NCI-H1930 (cell line): ENCODE measurements around the gene HMCN1.

Experiments used
- DNase-seq, 2 experiments: peaks; one replicate each; lab custom pipeline; 2025; lab: John Stamatoyannopoulos, UW

HMCN1 gene

DNA sequence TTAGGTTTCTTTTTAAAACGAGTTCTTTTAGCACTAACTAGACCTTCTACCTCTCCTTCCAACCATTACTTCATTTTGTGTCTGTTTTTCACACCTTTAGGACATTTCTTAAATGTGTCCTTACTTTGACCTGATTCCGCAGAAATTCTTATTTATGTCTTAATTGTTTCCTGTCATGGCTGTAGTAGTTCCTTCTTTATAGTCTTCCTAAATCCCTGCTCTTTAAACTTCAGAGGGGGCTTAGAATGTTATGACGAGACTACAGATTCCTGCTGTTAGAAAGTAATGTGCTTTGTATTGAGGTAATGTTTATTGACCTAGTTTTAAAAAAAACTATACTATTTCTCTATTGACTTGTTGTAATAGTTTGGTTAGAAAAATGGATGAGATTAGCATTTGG lies 70.4 kb downstream of the HMCN1 start:
- DNase-seq: no peak

DNA sequence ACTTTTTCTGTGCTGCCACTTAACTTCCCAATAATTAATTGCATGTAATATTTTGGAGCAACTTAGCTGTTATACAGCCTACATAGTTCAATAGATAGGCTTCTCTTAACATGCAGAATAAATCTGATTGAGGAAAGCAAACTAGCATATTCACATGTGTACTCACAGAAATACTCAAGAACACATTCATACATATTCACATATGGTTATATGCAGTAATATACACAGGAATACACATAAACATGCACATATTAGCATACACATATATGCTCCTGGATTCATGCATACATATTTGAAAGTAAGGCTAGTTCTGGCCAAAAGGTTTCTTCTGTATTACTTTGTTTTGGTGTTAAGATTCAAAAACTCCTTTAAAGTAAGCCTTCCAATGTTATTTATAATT lies 73.1 kb downstream of the HMCN1 start:
- DNase-seq: no peak

DNA sequence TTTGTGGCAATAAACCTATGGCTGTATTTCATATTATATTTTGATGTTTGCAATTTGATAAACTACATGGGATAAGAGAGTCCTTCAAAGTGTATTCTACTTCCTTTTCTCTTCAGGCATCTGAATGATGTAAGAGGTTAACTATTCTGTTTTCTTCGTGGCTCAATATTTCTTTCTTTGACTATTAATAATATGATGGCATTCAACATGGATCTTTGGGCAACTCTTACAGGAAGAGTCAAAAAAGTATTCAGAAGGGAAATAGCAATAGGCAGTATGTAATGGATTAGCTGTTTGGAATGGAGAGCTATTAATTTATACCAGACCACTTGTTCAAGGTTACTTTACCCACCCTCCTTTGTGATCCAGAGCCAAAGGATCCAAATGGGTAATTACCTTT lies 74.4 kb downstream of the HMCN1 start:
- DNase-seq: no peak

DNA sequence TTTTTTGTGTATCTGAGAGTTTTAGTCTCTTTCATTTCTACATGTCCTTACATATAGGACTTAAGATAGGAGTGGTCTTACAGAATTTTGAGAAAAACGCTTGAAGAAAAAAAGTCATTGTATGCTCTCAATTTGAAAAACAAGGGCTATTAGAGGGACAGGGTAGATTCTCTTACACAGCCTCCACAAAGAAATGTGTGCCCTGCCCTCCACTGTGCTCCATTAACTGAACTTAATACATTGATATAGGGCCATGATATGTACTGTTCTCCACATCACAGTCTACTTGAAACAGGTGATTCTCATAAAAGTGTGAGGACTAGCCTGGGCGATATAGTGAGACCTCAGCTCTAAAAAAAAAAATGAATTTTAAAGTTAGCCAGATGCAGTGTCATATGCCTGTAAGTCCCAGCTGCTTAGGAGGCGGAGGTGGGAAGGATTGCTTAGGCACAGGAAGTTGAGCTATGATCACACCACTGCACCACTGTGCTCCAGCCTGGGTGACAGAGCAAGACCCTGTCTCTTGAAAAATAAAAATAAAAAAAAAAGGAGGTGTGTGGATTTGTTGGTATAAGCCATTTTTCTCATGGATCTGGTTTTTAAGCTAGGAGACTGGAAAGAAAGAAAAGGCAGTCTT lies 77.0 kb downstream of the HMCN1 start:
- no peak for DNase-seq

DNA sequence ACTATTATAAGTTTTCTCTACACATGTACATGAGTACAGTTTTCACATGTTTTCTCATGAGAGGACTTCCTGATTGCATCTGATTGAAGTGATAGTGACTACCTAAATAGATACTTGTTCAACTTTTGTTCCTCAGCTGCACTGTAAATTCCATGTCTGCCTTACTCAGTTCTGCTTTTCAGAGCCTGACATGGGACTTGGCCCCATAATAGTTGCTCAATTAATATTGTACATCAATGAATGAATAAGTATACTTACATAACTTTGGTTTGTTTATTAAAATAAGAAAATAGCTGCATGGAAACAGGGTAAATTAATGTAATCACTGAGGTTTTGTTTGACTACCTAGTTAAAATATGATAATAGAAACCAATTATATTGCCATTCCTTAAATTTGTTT lies 78.7 kb downstream of the HMCN1 start:
- DNase-seq: no peak

DNA sequence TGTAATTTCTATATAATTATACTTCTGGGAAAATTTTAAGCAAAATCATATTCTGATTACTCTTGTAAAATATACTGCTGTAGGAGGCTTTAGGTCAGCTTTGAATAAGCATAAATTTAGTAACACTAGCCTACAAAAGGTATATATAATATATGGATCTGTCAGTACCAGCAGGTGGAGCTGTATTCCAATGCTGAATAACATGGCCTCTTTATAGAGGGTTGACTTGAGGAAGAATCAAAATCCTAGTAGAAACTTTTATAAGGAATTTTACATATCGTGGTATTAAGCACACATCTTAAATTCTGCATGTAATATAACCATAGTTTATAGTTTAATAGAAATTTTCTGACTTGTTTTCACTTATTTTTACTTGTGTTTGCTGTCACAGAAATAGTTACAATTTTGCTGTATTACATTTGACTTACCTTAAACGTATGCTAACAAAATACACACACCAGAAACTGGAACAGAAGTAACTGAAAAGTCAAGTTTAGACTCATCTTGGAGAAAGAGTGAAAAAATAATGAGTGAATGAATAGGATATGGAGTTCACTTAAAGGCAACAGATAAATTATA lies 79.3 kb downstream of the HMCN1 start:
- peak in 1 of 2 experiments; percentile 18 for DNase-seq

DNA sequence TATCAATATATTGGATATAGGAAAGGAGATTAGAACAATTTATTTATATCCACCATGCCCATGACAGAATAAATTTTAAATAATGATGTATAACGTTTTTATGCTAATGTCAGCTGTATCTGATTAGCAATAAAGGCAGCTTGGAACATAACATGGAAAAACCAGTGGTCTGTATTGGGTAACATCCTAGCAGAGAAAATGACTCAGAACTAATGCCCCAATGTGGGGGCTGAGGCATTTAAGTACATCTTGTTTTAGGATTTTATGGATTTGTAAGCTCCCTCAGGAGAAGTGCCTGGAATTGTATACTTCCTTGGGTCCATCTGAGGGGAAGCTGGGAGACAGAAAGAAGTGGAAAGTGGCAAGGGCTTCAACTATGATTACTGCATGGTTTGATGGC lies 82.3 kb downstream of the HMCN1 start:
- no peak for DNase-seq

DNA sequence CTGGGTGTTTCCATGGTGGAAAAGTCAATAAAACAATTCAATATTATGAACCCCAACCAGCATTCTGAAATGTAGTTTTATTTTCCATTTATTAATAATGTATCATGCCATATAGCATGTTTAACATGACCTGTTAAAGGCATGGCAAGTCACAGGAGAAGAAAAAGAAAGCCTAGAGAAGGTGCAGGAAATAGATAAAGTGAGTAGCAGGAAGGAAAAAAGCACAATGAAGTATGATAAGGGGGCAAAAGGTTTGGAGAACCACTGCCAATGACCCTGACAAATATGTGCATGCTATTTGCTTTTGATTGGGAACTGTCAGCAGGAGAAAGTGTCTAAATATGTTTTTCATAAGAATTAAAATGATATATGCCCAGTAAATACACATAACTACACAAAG lies 85.6 kb downstream of the HMCN1 start:
- no peak for DNase-seq

DNA sequence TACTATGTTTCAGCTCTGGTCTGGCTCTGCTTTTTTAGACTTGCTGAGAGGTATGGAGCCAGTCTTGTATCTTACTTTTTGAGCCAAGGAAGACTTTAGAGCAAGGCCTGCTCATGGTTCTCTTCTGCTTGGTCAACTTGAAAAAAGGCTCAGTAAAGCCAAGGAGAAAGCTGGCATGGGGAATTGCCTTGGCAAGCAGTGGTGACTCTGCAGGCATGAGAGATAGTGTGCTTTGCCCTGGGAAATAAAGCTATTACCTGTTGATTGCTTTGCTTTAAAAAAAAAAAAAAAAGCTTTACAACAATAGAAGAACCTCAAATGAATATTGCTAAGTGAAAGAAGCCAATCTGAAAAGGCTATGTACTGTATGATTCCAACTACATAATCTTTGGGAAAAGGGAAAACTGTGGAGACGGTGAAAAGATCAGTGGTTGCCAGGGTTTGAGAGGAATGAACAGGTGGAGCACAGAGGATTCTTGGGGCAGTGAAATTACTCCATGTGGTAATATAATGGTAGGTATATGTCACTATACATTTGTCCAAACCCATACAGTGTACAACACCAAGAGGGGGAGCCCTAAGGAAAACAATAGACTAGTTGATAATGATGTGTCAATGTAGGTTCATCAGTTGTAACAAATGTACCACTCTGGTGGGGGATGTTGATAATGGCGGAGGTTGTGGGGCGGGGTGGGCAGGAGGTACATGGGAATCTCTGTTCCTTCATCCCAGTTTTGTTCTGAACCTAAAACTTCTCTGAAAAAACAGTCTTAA lies 87.6 kb downstream of the HMCN1 start:
- DNase-seq: no peak

DNA sequence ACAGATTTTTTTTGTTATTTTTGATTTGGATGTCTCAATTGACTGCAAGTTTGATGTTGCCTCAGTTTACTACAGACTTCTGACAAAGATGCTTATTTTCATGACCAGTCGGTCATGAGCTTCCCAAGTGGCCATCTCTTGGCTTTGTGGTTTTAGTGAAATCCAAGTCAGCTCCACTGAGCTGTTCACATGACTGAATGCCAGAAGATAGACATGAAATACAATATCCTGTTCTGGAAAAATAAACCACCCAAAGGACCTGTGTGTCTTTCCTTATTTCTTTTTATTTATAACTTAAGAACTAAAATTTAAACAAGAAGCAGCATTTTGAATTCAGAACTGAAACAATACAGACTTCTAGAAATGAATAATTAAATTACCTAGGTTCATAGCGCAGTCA lies 89.3 kb downstream of the HMCN1 start:
- no peak for DNase-seq

DNA sequence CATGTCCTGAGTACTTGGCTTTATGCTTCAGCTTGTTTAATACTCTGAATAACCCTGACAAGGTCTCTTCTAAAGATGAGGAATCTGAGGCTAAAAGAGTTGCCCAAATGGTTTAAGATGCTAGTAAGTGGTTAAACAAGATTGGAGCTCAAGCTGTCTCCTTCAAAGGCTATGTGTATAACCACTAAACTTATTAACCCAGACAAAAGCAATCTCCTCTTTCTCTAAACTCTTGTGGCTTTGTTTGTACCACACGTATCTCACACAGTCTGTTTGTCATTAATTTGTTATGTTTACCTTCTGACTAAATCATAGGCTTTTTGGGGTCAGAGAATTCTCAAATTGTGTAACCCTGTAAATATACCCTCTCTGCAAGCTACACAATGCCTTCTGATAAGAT lies 89.9 kb downstream of the HMCN1 start:
- DNase-seq: no peak

DNA sequence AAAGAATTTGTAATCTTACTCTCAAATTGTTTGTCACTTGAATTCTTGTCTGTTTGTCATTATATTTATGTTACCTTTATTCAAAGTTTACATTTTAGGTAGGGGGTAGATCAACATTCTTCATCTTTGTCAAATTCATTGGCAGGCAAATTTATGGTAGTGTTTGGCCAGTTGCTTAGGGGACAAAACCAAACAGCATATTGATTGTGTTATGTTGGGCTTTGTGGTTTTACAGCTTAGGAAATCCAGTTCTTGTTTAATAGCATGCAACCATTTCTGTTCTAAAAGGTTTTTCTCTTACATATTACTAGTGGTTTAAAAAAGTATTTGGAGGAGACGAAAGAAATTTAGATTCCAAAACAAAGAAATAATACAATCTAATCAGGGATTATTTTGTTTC lies 91.4 kb downstream of the HMCN1 start:
- DNase-seq: no peak

DNA sequence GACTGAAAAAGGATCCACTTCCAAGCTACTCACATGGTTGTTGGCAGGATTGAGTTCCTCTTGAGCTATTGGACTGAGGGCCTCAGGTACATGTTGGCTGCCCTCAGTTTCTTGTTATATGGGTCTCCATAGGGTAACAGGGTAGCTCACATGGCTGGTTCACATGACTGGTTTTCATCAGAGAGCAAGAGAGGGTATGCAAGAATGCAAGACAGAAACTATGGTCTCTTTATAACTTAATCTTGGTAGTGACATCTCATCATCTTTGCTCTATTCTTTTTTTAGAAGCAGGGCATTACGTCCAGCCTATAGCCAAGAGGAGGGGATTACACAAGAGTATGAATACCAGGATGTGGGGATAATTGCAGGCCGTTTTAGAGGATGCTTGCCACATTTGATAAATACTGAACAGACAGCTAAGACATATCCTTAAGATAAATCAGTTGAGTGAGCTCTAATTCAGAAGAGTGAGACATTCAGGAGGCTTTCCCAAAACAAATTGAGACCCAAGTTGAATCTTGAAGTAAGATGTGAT lies 100.2 kb downstream of the HMCN1 start:
- DNase-seq: no peak

DNA sequence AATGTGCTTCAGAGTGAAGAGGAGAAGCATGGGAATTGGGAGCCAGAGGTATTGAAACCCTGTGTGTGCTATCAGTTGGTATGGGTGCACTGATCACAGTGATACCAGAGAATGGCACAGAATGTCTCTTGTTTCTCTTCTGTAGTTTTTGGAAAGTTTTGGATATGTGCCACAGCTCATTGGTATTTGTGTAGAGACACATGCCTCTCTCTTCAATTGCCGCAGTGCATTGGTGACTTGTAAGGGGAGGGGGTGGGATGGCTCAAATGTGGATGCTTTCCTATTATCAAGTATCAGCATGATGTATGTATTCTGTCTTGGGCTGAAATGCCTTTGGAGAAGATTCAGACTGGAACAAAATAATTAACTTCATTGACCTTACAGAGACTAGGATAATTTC lies 101.0 kb downstream of the HMCN1 start:
- no peak for DNase-seq

DNA sequence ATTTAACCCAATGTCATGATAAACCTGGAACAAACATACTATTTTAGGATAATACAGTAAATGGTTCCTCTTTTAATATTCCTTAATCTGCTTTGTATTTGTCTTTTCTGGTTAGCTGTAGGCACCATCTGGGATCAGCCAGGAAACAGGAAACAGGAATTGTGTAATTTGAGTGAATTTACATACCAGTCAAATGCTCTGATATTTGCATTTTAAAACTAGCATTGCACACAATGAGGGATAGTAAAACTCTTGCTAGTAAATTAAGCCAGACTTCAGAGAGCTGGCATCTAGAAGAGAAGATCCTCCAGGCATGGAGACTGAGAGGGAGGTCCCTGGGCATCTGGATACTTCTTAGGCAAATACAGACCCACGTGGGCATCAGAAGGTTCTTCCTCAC lies 103.5 kb downstream of the HMCN1 start:
- DNase-seq: no peak

DNA sequence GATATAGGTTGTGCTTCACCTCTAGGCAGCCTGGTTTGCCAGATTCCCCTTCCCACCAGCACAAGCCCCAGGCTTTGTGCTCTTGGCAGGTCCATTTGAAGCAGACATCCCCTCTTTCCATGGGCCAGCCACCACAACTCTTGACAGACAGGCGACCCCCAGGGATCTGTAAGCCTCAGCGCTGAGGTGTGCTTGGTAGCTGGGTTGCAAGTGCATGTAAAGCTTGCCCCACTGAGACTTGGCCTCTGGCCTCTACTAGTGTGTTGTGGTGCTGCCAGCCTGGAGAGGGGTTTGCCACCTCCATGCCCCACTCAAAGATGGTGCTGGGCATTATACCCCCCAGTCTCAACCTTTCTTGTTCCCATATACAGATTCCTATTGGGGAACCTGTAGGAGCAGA lies 103.9 kb downstream of the HMCN1 start:
- DNase-seq: no peak

DNA sequence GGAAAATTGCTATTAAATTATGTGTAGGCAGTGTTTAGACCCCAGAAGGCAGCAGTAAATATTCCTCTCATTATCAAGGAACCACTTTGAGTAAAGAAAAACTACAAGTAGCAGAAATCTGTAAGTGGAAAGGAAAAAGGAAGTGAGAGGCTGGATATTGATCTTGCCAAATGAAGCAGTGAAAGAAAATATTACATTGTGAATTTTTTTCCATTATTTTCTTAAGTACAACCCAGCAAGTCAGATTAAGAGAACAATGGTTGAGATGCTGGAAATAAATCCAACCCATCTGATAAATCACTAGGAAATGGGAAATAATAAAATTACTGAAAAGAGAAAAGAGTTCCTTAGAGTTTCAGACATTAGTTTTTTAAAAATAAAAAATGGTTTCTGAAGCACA lies 106.7 kb downstream of the HMCN1 start:
- DNase-seq: no peak

DNA sequence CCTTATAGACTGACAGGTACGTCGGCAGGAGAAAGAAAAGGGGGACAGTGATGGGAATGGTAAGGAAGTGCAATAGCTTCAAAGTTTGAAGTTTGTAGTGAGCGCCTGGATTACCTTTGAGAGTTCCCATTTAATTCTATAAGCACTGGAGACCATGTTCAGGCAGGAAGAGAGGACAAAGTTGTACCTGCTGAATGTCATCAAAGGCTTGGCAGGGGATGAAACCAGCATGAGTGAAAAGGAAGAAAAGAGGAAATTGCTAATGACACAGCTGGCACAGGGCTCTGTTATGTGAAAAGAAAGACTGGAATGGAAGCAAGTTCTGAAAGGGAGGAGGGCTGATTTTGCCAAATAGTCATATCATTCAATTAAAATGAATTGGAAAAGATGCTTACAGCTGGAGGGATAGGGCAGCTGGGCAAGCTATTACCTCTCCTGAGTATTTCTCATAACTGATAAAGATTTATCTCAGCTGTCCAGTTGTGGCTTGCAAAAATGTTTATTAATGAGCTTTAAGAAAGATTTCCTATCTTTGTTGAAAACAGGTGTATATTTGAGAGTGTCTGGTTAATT lies 109.2 kb downstream of the HMCN1 start:
- DNase-seq: peak in 1 of 2 experiments; percentile 40

DNA sequence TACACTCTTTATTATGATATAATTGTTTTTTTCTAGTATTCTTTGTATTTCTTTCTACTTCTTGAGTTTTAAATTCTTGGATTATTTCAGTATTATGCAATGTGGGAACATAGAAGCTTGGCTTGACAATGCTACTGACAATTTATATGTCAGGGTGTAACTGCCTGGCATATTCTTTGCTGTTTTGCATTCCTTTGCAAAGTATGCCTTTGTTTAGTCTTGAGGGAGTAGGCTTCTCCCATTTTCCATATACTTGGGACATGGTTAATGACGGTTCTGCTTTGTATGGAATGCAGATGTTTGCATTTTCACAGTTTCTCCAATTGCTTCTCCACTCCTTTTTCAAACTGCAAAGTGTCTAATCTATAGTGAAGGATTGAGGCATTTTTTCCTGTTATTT lies 109.8 kb downstream of the HMCN1 start:
- no peak for DNase-seq

DNA sequence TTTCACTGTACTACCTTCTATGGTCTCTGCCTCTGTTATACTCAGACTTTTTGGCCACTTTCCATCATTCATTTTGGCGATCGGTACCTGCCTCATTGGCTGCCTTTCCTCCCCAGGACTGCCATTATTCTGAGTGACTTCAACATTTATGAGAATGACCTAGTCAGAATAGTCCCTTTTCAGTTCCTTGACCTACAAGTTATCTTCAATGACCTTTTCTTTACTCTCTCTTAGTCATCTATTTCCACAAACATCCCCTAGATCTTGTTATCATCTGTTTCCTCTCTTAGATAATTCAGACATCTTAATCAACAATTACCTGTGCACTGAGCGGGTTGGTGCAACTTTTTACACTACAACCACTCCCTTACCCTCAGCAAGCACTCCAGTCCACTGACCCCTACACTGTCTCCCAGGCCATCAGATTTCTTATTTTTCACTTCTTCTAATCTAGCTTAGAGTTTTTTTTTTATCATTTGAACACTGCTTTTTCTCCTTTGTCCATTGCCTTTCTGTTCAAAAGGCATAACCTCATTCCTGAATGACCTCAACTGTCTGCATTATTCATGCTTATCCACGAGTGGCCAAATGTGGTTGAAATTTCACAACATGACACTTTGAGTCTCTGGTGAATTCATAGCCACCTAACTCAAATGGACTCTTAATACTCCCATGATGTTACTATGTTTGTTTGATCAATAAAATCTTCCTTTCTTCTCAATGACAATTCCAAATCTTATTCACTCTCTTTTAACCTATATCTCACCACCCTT lies 112.7 kb downstream of the HMCN1 start:
- DNase-seq: no peak

DNA sequence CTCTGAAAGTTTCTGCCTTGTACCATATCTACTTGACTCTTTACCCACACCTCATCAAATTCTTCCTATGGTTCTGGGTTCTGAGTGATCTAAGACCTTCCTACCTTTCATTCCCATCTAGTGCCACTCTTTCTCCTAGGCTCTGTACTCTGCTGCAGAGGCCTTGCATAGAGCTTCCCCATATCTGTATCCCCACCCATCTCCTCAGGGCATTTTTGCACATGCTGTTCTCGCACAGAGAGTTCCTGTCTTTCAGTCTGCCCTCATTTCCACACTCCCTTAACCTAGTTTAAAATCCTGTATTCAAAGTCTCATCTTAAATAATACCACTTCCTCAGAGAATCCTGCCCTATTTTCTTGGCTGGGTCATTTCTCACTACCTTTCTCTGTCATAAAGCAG lies 114.8 kb downstream of the HMCN1 start:
- DNase-seq: no peak

DNA sequence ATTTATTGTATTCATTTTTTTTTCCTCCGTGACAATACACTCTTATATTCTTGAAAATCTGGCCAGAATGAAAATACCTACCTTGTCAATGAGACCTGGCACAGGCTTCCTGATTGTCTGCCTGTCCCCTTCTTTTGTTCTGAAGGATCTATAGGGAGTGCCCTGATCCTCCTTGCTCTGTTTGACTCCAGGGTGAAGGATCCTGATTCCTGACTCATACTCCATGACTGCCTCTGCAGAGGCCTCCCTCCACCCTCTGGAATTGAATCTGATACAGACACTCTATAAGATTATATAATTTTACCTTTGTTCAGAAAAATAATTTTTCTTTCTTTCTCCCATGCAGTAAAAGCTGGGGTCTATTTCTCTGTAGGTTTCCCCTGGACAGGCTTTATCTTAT lies 116.2 kb downstream of the HMCN1 start:
- no peak for DNase-seq
